ENCODE data around the gene CTBP1.
"Not testable (repeated sequence)": the region's sequence is repeated elsewhere in the genome, so short reads cannot be mapped to it uniquely, and the experiment has no call there.

Gene CTBP1

DNA sequence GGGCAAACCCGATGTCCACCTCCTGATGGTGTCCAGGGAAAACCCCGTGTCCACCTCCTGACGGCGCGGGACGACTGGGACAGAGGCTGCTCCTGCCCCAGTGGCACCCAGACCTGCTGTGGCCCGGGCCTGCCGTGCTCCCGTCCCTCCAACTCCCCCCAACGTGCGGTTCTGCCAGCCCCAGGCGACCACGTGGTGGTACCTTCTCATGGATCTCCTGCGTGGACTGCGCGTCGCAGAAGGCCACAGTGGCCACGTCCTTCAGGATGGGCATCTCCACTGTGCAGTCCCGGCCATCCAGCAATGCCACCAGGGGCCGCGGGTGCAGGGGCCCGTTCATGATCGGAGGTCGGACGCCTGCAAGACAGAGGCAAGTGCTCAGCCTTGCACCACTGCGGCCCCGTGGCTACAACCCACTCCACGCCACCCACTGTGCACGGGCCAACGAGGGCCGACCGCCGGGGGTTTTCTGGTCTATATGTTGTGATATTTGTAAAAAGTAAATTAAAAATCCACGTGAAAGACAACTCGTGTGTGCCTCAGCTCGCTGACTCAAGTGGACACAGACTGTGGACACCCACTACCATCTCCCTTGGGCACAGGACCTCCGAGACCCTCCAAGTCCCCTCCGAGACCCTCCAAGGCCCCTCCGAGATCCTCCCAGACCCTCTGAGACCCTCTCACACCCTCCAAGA lies 10.8 kb downstream of the CTBP1 start:
- DNase-seq (ENCODE audit: low read depth, low spot score), result no peak

DNA sequence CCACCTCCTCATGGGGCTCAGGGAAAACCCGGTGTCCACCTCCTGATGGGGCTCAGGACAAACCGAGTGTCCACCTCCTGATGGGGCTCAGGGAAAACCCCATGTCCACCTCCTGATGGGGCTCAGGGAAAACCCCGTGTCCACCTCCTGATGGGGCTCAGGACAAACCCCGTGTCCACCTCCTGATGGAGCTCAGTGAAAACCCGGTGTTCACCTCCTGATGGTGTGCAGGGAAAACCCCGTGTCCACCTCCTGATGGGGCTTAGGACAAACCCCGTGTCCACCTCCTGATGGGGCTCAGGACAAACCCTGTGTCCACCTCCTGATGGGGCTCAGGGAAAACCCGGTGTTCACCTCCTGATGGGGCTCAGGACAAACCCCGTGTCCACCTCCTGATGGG lies 11.7 kb downstream of the CTBP1 start:
- DNase-seq (ENCODE audit: low read depth, low spot score), result not testable (repeated sequence)

DNA sequence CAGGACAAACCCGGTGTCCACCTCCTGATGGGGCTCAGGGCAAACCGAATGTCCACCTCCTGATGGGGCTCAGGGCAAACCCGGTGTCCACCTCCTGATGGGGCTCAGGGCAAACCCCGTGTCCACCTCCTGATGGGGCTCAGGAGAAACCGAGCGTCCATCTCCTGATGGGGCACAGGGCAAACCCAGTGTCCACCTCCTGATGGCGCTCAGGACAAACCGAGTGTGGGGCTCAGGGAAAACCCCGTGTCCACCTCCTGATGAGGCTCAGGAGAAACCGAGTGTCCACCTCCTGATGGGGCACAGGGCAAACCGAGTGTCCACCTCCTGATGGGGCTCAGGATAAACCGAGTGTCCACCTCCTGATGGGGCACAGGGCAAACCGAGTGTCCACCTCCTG lies 12.1 kb downstream of the CTBP1 start:
- not testable (repeated sequence) for DNase-seq (ENCODE audit: low read depth, low spot score)

DNA sequence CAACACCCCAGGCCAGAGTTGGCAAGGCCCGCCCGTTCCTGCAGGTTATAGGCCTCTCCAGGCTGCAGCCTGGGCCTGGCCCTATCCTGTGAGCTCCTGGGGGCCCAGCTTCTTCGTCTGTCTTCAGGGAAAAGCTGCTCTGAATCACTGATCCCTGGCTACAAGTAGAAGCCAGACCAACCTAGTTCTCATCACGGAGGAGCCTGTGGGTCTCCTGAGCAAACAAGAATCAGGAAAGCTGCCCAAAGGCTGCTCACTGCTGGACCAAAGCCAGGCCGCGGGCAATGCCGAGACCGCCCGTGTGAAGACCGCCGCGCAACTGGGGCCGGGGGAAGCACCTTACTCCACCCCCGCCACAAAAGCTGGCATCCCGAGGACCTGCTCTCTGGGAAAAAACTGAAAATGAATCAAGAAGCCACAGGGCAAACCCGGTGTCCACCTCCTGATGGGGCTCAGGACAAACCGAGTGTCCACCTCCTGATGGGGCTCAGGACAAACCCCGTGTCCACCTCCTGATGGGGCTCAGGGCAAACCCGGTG lies 12.8 kb downstream of the CTBP1 start:
- DNase-seq (ENCODE audit: low read depth, low spot score), result no peak

DNA sequence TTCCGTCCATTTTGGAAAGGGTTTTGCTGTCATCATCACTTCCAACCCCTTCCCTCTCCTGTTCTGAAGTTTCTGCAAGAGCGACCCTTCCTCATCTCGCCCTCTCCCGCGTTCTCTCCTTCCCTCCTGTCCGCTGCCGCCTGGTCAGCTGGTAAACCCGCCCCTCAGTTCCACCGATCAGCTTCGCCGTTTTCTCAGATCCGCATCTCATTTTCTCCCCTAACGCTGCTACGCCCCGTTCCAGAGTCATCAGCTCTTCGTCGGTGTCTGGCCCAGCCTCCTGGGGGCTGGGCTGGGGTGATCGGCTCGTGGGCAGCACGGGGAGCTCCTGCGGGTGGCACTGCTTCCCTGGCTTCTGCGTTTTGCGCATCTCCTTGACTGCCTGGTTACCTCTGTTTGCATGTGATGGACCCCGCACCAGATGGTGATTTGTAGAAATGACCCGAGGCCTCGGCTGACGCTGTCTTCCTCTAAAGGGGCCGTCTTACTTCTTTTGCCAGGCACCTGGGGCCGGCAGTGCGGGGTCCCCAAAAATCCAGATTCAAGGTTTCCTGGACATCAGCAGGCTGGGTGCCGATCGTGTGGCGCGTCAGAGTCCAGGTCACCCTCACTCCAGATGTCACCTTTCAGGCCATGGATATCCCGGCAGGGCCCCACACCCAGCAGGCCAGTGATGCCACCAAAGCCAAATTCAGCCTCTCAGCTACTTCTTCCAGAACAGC lies 13.4 kb downstream of the CTBP1 start:
- DNase-seq (ENCODE audit: low read depth, low spot score), result no peak

DNA sequence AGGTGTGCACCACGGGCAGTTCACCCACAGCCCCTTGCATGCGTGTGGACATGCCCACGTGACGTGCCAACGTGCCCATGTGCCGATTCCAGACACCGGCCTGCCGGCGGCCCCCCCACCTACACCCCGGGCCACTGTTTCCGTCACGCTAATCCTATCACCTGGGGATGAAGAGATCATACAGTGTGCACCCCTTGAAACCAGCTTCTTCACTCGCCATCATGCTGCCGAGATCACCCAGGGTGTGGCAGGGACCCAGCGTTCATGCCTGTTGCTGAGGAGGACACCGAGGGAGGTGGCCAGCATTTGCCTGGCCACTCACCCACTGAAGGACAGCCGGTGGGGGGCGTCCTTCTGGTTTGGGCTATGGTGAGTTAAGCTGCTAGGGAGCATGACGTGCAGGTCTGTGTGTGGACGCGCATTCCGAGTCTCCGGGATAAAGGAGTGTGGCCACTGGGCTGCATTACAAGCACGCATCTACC lies 14.1 kb downstream of the CTBP1 start:
- no peak for DNase-seq (ENCODE audit: low read depth, low spot score)

DNA sequence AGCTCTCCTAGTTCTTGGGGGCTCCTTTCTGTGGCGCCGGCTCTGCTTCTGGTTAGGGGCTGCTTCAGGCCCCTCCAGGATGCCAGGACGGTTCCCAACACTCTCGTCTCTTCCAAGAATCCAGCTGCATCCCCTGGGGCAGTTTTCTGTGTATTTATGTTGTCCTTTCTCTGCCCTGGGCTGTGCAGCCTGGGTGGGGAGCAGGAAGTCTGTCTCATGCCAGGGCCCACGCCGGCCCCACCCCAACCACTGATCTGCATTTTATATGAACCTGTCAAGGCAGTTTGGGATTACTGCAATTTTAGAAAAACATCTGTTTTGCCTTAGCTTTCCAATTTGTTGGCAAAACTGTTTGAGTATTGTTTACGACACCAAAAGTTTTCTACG lies 14.6 kb downstream of the CTBP1 start:
- DNase-seq (ENCODE audit: low read depth, low spot score), result no peak

DNA sequence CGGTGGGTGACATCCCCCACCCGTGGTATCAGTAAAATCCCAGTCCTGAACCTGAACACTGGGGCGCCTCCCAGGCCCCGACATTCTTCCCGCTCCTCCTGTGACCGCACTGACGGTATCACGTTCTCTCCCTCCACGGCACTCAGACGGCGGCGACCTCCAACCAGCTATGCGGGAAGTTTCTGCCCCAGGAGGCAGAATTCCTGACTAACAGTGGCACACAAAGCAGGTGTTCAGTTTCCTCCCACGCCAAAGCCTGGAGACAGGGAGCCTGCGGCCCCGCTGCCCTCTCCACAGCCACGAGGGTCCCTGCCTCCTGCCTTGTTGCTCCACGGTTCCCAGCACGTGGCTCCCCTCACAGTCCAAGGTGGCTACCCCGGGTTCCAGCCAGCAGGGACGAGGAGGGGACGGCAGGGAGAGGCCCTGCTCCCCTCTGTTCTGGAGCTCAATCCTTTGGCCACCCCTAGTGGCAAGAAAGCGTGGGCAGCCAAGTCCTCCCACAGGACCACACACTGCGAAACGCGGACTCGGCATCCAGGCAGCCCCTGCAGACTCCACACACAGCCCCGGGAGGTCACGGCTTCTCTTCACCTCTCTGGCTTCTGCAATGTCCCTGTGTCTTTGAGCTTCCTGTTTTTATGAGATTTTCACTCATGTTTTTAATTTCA lies 15.2 kb downstream of the CTBP1 start:
- DNase-seq (ENCODE audit: low read depth, low spot score), result no peak

DNA sequence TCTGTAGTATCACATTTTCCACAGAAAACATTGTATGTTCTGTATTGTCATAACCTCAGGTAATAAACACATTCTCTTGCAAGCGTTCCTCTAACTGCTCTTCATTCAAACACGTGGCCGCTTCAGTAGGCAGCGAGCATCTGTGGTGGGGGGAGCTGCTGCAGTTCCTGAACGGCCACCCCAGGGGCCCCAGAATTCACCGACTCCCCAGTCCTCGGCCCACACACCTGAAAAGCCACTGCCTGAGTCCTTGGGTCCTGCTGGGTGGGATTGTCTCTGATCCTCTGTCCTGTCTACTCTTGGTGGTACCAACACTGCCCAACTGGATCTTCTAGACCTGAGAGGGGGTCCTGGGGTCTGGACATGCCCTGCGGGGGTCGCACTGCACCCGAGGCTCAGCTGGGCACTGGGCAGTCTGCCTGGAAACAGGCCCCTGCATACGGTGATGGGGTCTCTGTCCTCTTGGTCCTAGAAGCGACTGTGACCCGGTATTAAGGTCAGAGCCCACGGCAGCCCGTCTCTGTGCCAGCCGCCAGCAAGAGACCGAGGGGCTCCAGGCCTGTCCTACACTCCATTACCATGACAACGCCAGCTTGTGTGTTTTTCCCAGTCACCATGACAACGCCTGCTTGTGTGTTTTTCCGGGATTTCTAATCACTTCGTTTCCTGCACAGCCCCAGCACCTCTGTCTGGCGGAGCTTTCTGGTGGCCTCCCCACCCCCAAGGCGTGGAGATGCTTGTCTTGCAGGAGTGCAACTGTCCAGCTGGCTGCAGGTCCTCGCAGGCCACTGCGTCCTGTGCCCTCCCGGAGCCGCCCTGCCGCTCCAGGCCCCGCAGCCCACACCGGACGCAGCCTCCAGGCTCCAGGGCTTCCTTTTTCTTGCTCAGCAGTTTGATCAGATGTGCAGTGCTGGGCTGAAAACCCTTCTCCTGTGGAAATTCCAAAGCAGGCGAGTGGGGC lies 16.0 kb downstream of the CTBP1 start:
- no peak for DNase-seq (ENCODE audit: low read depth, low spot score)

DNA sequence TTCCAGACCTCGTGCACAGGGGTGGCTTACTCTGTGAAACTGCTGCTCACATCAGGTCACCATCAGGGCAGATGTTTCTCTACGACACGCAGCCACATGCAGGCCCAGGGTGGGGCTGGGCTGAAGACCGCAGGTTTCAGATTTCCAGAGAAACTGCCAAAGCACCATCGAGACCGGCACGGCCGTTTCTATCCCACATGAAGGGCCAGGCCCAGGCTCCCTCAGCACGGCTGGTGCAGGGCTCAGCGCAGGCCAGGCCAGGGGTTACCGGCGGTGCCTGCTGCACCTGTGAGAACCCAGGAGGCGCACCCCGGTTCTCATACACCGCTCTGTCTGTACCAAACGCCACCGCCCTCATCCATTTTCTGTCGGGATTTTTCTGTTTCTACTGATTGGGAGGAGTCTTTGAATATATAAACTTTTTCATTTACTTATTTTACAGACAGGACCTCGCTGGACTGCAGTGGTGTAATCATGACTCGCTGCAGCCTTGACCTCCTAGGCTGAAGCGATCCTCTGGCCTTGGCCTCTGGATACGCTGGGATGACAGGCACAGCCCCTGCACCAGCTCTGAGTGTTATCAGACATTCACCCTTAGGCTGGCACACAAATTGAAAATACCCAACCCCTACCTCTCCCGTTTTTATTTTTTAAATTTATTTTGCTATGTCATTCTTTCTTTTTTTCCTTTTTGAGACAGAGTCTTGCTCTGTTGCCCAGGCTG lies 17.1 kb downstream of the CTBP1 start:
- no peak for DNase-seq (ENCODE audit: low read depth, low spot score)

DNA sequence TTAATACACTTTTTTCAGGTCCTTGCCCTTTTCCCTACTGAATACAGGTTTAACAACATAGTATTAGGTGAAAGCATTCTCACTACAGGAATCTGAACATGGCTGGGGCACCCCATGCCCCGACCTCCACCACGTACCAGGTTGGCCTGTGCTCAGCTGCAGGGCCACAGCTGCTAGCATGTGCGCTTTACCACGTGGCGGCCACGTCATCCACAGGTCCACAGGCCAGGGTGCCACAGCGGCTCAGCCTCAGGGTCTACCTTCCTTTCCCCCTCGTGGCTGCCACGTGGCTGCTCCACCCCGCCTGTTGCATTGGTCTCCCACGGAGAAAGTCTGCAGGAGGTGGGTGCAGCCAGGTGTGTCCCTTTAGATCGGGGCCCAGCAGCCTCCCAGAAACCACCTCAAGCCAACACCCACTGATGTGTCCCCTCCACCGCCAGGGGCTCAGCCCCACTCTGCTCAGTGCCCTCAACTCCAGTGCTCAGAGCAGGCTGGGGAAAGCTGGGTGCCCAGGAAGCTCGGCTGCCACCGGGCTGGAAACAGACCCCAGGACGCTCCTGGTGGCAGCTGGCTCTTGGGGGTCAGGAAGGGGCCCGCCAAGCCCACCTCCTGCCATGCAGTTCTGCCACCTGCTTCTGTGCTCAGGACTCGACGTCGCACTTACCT lies 17.8 kb downstream of the CTBP1 start:
- no peak for DNase-seq (ENCODE audit: low read depth, low spot score)

DNA sequence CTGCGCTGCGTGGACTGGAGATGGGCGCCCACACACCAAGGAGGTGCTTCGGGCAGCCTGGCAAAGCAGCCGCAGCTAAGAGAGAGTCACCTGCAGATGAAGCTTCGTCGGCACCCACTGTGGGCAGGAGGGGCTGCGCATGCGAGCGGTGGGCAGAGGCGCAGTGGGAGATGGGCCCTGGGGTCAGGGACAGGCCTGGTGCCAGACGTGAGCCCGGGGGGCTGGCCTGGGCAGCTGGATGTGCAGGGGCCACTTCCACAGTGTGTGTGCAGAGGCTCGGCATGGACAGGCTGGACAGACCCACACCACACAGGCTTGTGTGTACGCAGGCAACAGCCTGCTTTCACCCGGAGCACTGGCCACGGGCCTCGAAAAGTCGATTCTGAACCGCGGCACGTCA lies 18.6 kb downstream of the CTBP1 start:
- no peak for DNase-seq (ENCODE audit: low read depth, low spot score)

DNA sequence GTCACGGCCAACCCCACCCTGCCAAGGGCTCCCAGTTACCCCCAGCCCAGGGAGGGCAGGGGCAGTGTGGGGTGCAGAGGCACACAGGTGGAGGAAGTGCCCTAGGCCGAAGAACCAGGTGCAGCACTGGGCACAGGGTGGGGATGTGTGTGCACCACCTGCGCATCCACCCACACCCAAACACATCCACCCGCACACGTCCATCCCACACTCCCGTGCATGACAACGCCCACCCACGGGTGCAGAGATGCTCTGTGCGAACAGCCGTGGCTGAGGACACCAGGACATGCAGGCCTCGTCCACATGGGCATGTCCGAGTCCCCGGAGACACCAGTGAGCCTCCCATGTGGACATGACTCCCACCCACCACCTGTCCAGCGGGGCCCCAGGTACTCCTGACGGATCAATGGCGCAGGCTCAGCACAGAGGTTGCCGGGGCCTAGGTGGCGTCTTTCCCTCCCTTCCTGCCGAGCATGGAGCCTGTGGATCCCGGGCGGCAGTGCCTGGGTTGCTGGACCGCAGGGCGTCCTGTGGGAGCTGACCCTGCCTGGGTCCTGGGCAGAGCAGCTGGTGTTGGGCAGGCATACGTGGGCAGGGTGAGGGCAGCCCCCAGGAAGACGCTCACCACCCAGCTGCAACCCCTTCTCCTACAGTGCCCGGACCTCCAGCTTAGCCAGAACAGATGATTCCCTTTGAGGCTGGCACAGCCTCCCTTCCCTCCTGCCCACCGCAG lies 19.6 kb downstream of the CTBP1 start:
- no peak for DNase-seq (ENCODE audit: low read depth, low spot score)

DNA sequence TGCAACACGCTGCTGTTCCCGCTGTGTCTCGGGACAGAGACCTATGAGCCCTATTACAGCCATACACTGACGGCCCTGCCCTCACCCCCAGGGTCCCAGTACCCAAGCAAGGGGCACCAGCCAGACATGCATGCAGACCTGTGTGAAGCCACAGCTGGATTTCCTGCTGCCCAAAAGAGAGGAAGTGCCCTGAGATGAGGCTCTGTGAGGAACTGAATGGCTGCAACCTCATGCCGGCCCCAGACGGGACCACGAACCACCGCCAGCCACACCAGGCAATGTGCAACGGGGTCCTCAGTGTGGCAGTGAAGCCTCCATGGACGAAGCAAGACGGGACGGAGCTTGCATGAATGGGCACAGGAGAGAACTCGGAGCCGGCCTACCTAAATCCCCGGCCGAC lies 21.1 kb downstream of the CTBP1 start:
- DNase-seq (ENCODE audit: low read depth, low spot score), result no peak

DNA sequence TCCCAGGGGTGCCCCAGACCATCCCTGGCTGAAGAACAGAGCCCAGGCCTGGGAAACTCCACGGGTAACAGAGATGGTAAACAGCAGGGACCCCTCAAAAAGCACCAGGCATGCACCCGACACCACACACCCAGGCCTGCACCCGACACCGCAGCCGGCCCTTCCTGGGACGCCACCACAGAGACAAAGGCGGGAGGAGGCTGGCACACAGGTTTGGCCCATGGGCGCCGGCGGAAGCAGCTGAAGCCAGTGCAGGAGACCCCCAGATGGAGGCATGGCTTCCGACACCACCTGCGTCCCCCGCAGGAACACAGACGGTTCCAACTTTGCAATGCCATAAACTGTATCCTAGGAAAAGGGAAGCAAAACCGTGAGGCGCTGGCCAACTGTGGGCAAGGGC lies 22.3 kb downstream of the CTBP1 start:
- DNase-seq (ENCODE audit: low read depth, low spot score), result no peak

DNA sequence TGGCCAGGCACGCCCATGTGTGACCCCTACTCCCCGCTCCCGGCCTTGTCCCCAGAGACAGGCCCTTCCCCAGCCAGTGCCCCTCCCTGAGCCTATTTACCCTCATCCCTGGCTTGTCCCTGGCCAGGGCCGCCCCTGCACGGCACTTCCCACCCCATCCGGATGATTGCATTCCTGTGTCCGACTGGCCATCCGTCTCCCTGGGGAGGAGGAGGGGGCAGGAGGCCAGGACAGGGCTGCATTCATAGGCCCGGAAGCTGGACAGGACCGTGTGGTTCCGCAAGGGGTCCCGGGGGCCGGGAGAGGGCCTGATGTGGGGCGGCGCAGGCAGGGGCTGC lies 22.8 kb downstream of the CTBP1 start:
- DNase-seq (ENCODE audit: low read depth, low spot score), result no peak

DNA sequence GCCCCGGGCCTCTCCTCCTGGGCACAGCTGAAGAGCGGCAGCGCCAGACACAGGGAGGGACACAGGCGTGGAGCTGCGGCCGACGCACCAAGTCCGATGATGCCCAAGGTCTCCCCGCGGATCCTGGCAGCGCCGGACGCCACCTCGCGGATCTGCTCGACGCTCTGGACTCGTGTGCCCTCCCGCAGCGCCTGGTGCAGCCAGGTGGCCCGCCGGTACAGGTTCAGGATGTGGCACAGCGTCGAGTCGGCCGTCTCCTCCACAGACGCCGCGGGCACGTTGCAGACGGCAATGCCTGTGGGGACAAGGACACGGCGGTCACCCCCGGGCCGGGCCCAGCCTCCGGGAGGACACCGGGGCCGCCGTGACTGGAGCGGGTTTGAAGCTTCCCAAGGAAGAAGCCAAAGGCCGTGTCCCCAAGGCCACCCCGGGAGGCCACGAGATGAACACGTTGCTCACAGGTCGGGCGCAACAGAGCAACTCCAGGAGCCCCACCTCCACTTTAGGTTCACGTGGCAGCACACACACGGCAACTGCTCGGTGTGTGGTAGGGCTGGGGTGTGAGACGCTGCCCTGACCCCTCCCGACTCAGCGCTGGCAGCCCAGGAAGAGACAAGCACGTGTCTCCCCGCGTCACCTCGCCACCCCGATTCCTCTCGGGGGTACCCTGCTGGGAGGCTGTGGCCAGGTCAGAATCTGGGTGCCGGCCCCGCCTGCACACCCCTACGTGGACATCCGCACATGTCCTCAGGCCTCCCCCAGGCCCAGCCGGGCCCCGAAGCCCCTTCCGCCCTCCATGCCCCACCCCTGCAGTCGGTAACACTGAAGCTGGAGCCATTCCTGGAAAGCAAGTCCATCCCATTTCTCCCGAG lies 23.4 kb downstream of the CTBP1 start:
- DNase-seq (ENCODE audit: low read depth, low spot score), result no peak

All from smooth muscle cell of the brain vasculature (primary cell).